LNCaP clone FGC (cell line): ENCODE data around the gene COMP.
"Not testable (repeated sequence)": the region's sequence is repeated elsewhere in the genome, so short reads cannot be mapped to it uniquely, and the experiment has no call there.

Source experiments
- DNase-seq: peaks from one replicate; pipeline ENCODE4 v3.0.0-alpha.2; 2011; ENCODE audit warnings: low read depth
- H3K4me3 ChIP-seq: 2 replicates; pipeline ENCODE4 v1.5.1; 2011; ENCODE audit warnings: mild to moderate bottlenecking, low read depth, low read length, control low read depth
- TF ChIP-seq, protein P1 (sequence below): IDR thresholded peaks from 2 replicates; pipeline ENCODE4 v1.5.1; 2012; ENCODE audit warnings: mild to moderate bottlenecking; ENCODE audit not compliant: control insufficient read depth, insufficient read depth; ENCODE audit errors: extremely low read depth

The COMP gene

GRCh38 chr19:18814063-18814462 is 23.0 kb upstream of the COMP start:
- no peak for DNase-seq
- TF ChIP-seq, protein P1, sequence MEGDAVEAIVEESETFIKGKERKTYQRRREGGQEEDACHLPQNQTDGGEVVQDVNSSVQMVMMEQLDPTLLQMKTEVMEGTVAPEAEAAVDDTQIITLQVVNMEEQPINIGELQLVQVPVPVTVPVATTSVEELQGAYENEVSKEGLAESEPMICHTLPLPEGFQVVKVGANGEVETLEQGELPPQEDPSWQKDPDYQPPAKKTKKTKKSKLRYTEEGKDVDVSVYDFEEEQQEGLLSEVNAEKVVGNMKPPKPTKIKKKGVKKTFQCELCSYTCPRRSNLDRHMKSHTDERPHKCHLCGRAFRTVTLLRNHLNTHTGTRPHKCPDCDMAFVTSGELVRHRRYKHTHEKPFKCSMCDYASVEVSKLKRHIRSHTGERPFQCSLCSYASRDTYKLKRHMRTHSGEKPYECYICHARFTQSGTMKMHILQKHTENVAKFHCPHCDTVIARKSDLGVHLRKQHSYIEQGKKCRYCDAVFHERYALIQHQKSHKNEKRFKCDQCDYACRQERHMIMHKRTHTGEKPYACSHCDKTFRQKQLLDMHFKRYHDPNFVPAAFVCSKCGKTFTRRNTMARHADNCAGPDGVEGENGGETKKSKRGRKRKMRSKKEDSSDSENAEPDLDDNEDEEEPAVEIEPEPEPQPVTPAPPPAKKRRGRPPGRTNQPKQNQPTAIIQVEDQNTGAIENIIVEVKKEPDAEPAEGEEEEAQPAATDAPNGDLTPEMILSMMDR = no peak
- no peak overlapping the region for H3K4me3 ChIP-seq

DNA sequence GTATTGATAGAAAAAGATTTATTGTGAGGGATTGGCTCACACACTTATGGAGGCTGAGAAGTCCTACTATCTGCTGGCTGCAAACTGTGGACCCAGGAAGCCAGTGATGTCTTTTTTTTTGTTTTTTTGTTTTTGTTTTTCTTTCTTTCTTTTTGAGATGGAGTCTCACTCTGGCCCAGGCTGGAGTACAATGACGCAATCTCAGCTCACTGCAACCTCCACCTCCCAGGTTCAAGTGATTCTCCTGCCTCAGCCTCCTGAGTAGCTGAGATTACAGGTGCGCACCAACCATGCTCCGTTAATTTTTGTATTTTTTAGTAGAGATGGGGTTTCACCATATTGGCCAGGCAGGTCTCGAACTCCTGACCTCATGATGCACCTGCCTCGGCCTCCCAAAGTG is 20.5 kb upstream of the COMP start:
- H3K4me3 ChIP-seq, DNase-seq: not testable (repeated sequence)

GRCh38 chr19:18809149-18809868 is 18.2 kb upstream of the COMP start:
- no peak overlapping the region for H3K4me3 ChIP-seq
- TF ChIP-seq, protein P1 = no peak
- no peak for DNase-seq

GRCh38 chr19:18807861-18808331 is 16.8 kb upstream of the COMP start:
- no peak for DNase-seq
- TF ChIP-seq, protein P1 = no peak
- H3K4me3 ChIP-seq = no peak overlapping the region

DNA sequence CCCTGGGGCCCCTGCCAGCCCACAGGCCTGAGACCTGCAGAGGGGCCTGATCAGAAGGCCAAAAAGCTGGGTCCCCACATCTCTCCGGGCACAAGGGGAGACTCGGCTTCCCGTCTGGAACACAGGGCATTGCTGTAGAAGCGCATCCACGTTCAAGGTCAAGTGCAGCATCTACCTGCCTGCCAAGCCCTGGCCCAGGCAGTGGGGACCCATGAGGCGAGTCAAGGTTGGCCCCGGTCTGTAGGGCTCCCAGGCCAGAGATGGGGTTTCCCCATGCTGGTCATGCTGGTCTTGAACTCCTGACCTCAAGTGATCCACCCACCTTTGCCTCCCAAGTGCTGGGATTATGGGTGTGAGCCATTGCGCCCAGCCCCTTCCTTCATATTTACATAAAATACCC is 13.5 kb upstream of the COMP start:
- no peak overlapping the region for H3K4me3 ChIP-seq
- DNase-seq = no peak
- TF ChIP-seq, protein P1 = no peak

GRCh38 chr19:18804139-18804601 is 13.1 kb upstream of the COMP start:
- TF ChIP-seq, protein P1 = no peak
- H3K4me3 ChIP-seq = no peak overlapping the region
- DNase-seq = no peak

DNA sequence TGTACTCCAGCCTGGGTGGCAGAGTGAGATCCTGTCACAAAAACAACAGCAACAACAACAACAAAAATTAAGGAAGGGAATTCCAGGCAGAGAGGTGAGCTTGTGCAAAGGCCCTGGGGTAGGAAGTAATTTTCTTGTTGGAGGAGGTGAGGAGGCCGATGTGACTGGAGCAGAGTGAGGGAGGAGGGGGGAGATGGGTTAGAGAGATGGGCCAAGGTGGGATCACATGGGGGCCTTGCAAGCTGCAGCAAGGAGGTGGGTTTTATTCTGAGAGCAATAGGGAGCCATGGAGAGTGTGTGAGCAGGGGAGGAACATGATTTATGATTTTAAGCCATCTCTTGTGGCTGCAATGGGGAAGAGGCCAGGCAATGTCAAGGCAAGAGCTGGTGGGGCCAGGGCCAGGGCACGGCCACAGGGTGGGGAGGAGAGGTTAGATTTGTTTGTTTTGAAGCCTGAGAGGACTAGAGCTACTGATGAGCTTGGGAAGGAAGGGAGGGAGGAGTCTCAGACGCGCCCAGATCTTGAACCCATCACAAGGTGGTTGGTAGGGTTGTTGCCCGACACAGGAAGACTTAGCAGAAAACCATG is 12.5 kb upstream of the COMP start:
- TF ChIP-seq, protein P1 = no peak
- no peak overlapping the region for H3K4me3 ChIP-seq
- no peak for DNase-seq
